A549 (cell line): Measurements from ENCODE around the gene PDCD1.
"Not testable (repeated sequence)": the region's sequence is repeated elsewhere in the genome, so short reads cannot be mapped to it uniquely, and the experiment has no call there.

Experiments used
- BHLHE40 ChIP-seq: IDR thresholded peaks from 2 replicates; pipeline ENCODE4 v1.6.1; 2012; ENCODE audit warnings: low read depth, low read length, inconsistent platforms
- CHD2 ChIP-seq: fragments of 150-350 bp; IDR thresholded peaks from 2 replicates; pipeline ENCODE4 v1.6.1; 2014; ENCODE audit warnings: low read length; ENCODE audit not compliant: partially characterized antibody
- CTCF ChIP-seq: fragments of >200 bp; sonication (Bioruptor Twin); formaldehyde crosslinking; IDR thresholded peaks from 3 replicates; pipeline ENCODE4 v1.5.1; 2016
- EP300 ChIP-seq, 2 experiments: fragments of >200 bp; sonication (Bioruptor Twin); formaldehyde crosslinking; IDR thresholded peaks; 2 replicates in 1 of 2; 3 replicates in 1 of 2; pipeline ENCODE4 v1.6.1; 2016 to 2017
- FOXS1 ChIP-seq: fragments of 250-450 bp; sonication (Bioruptor Pico); IDR thresholded peaks from 2 replicates; pipeline ENCODE4 v1.5.0; 2020; ENCODE audit warnings: mild to moderate bottlenecking, moderate library complexity
- JUN ChIP-seq, 2 experiments: fragments of >200 bp; sonication (Bioruptor Twin); formaldehyde crosslinking; IDR thresholded peaks; 2 replicates in 1 of 2; 3 replicates in 1 of 2; pipeline ENCODE4 v1.6.1; 2016 to 2017
- POLR2A ChIP-seq: IDR thresholded peaks from 2 replicates; pipeline ENCODE4 v1.6.1; 2012; ENCODE audit warnings: mild to moderate bottlenecking, low read length
- RAD21 ChIP-seq, 2 experiments: fragments of >200 bp in 1 of 2; sonication (Bioruptor Twin) in 1 of 2; formaldehyde crosslinking in 1 of 2; IDR thresholded peaks in 1 of 2; conservative IDR thresholded peaks in 1 of 2; 2 replicates in 1 of 2; 3 replicates in 1 of 2; pipeline ENCODE4 v1.6.1; 2012 to 2018; ENCODE audit warnings: inconsistent platforms in 1 of 2
- RFX5 ChIP-seq: fragments of 450-650 bp; IDR thresholded peaks from 2 replicates; pipeline ENCODE4 v1.7.1; 2014; ENCODE audit warnings: antibody characterized with exemption, mild to moderate bottlenecking, moderate library complexity
- RNF2 ChIP-seq: fragments of 200-600 bp; sonication (generic); IDR thresholded peaks from 2 replicates; pipeline ENCODE4 v1.6.1; 2016; ENCODE audit warnings: low read depth, mild to moderate bottlenecking, antibody characterized with exemption, moderate library complexity, borderline replicate concordance
- ZFP36 ChIP-seq: fragments of 450-650 bp; IDR thresholded peaks from 2 replicates; pipeline ENCODE4 v1.6.1; 2014; ENCODE audit warnings: borderline replicate concordance; ENCODE audit not compliant: partially characterized antibody

GRCh38 chr2:241833756-241834526, 24.8 kb downstream of the PDCD1 start:
- TF ChIP-seq POLR2A; CTCF; RAD21 (conservative IDR thresholded peaks at IDR 0.05 in 1 of 2, IDR thresholded peaks at IDR 0.05 in 1 of 2); EP300 (IDR thresholded peaks at IDR 0.05); ZFP36; RNF2; FOXS1 (CRISPR knock-in tag); JUN (IDR thresholded peaks at IDR 0.05); RFX5; CHD2; BHLHE40: not testable (repeated sequence)
